ENCODE results near the gene KIF1A.

Gene KIF1A

DNA sequence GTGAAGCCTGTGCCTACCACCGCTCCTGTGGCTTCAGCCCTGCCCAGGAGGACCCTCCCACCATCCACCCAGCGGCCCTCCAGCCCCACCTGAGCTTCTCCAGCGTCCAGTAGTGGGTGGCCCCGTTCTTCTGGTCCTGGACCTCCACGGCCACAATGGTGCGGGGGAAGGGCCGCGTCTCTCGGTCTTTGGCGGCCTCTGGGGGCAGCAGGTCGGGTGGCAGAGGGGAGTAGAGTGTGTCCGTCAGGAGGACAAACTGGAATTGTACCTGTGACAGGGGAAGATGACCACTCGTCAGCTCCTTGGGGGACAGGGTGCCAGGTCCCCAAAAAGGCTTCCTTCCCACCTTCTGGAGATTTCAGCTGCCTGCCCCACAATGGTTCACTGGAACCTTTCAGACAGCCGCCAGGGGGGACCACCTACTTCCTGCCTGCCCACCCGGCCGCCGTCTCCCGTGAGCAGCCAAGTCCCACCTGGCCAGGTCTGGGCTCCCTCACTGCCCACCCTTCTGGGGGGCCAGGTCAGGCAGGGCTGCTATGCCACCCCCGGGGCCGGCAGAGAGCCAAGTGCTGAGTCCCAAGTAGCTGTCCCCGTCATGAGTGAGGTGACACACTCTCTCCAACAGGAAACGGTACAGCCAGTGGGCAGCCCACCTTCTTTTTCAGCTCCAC, 59.3 kb downstream of the KIF1A start:
- no peak for DNase-seq

GRCh38 chr2:240760121-240760520, 59.9 kb downstream of the KIF1A start:
- DNase-seq: no peak

- no peak for DNase-seq
Observed at GRCh38 chr2:240759459-240759858, 60.6 kb downstream of the KIF1A start.

GRCh38 chr2:240757086-240757614, 62.9 kb downstream of the KIF1A start:
- no peak for DNase-seq

DNA sequence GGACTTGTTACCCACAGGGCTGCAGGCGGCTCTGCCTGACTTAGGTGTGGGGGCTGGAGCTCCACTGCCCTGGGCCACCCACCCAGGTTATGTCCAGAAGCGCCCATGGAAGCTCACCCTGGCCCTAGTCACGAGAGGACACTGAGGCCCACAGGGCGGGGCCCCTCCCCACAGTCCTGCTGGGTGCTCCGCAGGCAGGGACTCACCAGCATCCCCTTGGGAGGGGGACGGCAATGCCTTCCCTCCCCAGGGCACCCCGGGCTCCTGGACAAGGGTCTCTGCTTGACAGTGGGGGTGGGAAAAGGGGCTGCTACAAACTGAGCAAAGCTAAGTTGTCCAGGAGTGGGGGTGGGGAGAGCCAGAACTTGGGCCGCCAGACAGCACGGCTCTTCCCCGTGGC, 67.8 kb downstream of the KIF1A start:
- no peak for DNase-seq

DNA sequence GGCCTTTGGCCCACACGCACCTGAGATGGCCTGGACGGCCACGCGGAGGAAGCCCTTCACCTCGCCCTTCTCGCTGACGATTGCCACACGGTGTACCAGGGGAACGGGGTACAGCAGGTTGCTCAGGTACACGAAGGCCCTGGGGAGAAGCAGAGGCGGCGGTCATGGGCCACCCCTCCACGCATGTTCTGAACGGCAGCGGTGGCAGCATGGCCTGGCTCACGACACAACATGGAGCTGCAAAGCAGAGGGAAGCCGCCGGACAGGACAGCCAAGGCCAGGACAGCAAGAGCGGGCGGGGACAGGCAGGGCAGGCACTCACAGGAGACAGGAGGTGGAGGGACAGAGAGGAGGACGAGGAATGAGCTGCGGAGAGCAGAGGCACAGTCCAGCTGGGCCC, 69.6 kb downstream of the KIF1A start:
- DNase-seq: no peak

GRCh38 chr2:240749516-240749915, 70.5 kb downstream of the KIF1A start:
- no peak for DNase-seq

GRCh38 chr2:240747256-240747655, 72.8 kb downstream of the KIF1A start:
- DNase-seq: no peak

DNA sequence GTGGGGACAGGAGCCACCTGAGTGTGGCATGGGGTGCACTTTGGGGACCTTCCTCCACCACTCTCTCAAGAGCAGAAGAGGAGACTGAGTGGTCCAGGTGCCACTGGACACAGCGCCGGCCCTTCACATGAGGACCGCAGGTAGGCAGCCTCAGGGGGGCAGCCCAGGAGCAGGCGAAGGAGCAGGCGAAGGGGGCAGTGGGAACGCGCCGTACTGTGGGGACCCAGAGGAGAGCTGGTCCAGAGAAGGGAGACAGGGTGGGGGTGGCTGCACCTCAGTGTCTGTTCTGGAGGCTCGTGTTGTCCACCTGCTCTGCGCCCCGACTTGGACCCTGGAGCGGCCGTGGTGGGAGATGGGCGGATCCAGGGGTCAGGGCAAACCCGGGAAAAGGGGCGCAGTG, 73.3 kb downstream of the KIF1A start:
- DNase-seq: no peak

DNA sequence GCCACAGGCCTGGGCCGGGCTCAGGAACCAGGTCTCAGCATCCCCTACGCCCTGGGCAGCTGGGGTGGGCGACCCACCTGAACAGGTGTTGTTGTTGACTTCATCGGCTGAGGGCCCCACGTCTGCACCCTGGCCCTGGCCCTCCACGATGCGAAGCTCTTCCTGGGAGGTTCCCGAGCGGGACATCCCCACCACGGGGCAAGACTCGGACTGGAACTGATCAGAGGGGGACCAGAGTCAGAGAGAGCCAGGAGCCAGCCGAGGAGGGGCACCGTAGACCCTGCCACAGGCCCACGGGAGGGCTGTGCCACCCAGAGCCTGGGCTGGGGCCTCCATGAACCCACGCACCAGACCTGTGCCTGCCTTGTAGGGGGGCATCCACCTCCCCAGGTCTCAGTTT, 74.1 kb downstream of the KIF1A start:
- DNase-seq: no peak

- DNase-seq: no peak
Observed at GRCh38 chr2:240745456-240745855, 74.6 kb downstream of the KIF1A start.

GRCh38 chr2:240742602-240743095, 77.4 kb downstream of the KIF1A start:
- DNase-seq: no peak

- no peak for DNase-seq
Observed at GRCh38 chr2:240741091-240741490, 78.9 kb downstream of the KIF1A start.

DNA sequence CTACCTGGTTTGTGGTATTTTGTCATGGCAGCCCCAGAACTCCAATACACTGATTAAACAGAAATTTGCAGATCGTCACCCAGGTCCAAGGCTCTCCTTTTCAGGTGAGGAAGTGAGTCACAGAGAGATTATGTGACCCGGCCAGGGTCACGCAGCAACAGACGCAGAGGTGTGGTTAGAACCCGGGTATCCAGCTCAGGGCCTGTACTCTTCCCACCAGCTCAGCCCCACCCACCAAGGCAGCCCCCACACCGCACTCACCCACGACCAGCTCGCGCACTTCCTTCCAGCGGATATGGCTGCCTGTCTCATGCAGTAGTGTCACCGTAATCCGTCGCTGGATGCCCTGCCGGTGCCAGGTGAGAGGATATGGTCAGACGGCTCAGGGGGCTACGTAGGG, 80.2 kb downstream of the KIF1A start:
- peak; percentile 9 to 28 for DNase-seq

DNA sequence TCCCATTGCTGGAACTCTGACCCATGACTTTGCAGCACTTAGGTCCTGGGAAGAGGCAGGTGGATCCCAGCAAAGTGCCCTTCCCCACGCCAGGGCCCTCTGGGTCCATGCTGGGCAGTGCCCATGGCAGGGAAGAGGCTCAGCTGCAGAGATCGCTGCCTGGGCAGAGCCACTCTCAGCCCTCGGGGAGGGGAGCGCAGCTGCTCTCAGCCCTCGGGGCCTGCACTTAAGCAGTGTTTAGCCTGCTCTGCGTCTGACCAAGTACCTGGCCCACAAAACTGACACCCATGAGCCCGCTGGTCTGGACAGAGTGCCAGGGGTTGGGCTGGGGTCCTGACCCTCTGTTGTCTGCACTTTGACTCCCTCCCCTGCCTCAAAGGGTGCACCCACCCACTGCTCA, 82.1 kb downstream of the KIF1A start:
- no peak for DNase-seq

DNA sequence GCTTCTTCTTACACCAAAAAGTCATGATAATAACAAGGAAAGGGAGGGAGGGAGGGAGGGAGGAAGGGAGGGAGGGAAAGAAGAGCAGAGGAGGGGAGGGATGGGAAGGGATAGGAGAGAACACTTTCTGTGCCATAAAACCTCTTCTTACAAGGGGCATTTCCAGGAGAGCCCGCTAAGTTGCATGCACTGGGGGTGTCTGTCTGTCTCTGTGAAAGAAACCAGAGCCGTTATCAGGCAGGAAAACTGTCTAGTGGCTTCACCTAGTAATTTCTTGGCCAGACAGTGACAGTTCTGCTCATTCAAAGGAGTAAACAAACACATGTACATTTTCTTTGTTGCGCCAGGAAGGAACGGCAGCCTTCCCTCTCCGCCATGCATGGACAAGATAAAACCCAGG, 82.5 kb downstream of the KIF1A start:
- no peak for DNase-seq

DNA sequence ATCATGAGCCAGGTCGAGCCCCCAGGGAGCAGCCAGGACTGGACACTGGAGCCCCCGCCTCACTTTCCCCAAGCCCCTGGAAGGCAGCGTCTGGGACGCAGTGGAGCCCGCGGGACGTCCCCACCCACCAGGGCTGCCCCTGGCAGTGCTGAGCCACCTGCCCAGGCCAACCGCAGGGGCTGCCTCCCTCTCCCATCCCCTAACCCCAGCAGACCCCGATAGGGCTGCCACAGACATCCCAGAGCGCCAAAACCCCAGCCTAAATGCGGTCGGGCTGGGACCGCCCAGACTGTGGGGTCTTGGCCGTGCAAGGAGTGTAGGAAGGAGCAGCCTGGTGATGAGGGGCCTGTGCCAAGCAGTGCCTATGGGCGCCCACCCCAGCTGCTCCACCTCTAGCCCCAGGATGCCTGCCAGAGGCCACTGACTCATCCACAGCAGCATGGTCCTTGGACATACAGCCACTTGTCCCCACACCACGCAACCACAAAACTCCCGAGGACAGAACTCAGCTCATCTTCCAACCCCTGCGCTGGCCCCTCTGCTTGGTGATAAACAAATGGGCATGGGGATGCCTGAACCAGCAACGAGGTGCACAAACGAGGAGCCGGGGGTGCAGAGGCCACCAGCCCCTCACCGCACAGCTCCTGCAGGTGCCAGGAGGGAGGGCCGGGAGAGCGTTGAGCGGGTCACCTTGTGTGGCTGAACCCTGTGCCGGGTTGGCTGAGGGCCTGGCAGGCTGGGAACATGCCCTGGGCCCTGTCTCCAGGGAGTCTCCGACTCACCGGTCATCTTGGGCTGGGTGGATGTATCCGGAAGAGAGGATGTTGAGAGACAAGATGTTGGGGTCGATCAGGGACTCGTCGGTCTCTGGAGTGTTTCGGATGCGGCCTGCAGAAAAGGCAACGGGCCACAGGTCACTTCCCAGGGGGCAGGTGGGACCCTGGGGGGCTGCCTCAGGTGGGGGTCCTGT, 83.5 kb downstream of the KIF1A start:
- DNase-seq: no peak

DNA sequence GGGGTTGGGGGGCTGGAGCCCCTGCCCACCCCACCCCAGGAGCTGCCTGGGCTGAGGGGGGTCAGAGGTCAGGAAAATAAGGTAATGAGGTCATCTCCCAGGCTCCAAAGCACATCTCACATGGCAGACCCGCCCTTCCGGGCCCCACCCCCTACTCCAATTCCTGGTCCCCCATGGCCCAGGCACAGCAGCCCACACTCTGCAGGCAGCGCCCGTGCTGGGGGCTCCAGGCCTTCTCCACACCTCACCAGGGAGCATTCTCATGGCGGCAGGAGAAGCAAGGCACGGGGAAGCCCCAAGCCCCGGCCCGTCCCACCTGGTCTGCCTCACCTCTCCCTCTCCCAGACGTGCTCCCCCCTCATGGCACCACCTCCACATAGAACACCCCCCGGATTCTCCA, 84.5 kb downstream of the KIF1A start:
- no peak for DNase-seq

- DNase-seq: no peak
Observed at GRCh38 chr2:240734756-240735155, 85.3 kb downstream of the KIF1A start.

GRCh38 chr2:240733803-240734495, 86.1 kb downstream of the KIF1A start:
- peak in 1 of 2 donors; percentile 17 for DNase-seq

DNA sequence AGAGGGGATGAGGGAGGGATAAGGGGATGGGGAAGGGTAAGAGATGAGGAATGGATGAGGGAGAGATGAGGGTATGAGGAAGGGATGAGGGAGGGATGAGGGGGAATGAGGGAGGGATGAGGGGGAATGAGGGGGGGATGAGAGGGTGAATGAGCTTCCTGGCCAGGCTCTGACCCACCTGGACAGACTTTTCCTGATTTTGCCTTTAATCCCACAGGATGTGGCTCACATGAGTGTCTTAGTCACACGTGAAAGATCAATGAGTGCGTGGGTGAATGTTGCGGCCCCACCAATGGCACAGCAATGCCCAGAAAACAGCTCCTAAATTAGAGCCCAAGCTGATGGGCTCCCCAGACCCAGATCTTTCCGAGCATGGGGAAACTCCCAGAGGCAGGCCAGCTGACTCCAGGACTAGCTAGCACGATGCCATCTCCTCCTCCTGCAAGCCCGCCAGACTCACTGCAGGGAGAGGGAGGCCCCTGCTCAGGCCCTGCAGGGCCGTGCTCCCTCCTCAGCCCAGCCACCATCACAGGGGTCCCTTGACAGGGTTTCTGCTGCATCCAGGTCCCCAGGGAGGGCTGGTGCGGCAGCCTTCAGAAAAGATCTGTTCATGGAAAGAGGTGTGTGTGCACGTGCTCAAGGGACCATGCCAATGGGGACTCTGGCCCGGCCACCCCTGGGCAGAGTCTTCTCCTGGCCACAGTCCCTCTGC, 87.0 kb downstream of the KIF1A start:
- DNase-seq: no peak

GRCh38 chr2:240732184-240732583, 87.8 kb downstream of the KIF1A start:
- DNase-seq: no peak

GRCh38 chr2:240731178-240731545, 88.9 kb downstream of the KIF1A start:
- no peak for DNase-seq

All from CD4-positive, alpha-beta T cell treated with Interferon alpha-2 for 1 hour (primary cell).